ENCODE results near the gene TOLLIP.
A peak's percentile ranks its signal among the peaks of the same experiment; 100 is the strongest.
"Not testable (repeated sequence)": the region's sequence is repeated elsewhere in the genome, so short reads cannot be mapped to it uniquely, and the experiment has no call there.

Gene TOLLIP

DNA sequence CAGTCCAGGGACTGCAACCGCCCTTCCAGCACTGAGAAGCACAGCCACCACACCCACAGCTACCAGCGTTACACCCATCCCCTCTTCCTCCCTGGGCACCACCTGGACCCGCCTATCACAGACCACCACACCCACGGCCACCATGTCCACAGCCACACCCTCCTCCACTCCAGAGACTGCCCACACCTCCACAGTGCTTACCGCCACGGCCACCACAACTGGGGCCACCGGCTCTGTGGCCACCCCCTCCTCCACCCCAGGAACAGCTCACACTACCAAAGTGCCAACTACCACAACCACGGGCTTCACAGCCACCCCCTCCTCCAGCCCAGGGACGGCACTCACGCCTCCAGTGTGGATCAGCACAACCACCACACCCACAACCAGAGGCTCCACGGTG is 66.7 kb downstream of the TOLLIP start:
- not testable (repeated sequence) for DNase-seq

DNA sequence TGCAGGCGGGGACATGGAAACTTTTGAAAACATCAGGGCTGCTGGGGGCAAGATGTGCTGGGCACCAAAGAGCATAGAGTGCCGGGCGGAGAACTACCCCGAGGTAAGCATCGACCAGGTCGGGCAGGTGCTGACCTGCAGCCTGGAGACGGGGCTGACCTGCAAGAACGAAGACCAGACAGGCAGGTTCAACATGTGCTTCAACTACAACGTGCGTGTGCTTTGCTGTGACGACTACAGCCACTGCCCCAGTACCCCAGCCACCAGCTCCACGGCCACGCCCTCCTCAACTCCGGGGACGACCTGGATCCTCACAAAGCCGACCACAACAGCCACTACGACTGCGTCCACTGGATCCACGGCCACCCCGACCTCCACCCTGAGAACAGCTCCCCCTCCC is 67.1 kb downstream of the TOLLIP start:
- DNase-seq, result no peak

DNA sequence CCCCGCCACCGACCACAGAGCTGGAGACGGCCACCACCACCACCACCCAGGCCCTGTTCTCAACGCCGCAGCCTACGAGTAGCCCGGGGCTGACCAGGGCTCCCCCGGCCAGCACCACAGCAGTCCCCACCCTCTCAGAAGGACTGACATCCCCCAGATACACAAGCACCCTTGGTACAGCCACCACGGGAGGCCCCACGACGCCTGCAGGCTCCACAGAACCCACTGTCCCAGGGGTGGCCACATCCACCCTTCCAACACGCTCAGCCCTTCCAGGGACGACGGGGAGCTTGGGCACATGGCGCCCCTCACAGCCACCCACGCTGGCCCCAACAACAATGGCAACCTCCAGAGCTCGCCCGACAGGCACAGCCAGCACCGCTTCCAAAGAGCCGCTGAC is 67.7 kb downstream of the TOLLIP start:
- no peak for DNase-seq

DNA sequence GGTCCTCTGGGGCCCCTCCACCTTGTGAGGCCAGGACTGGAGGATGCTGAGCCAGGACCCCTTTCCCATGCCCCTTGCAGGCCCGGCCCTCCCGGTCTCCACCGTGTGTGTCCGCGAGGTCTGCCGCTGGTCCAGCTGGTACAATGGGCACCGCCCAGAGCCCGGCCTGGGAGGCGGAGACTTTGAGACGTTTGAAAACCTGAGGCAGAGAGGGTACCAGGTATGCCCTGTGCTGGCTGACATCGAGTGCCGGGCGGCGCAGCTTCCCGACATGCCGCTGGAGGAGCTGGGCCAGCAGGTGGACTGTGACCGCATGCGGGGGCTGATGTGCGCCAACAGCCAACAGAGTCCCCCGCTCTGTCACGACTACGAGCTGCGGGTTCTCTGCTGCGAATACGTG is 68.7 kb downstream of the TOLLIP start:
- no peak for DNase-seq

DNA sequence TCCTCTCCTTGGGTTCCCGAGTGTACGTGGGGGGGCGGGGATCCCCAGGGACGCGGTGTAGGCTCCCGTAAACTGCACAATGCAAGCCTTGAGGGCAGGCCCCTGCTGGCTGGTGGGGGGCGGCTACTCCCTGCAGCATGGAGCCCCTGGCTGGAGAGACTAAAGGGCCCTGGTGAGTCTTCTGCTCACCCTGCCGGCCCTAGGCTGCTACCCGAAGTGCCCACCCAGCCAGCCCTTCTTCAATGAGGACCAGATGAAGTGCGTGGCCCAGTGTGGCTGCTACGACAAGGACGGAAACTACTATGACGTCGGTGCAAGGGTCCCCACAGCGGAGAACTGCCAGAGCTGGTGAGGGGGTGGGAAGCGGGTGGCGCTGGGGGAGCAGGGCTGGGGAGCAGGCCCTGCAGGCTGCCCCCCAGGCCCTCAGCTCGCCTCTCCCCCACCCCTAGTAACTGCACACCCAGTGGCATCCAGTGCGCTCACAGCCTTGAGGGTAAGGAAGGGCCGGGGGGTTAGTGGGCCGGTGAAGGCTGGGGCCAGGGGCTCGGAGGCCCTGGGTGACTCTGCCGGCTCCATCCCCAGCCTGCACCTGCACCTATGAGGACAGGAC is 69.7 kb downstream of the TOLLIP start:
- DNase-seq, result no peak

DNA sequence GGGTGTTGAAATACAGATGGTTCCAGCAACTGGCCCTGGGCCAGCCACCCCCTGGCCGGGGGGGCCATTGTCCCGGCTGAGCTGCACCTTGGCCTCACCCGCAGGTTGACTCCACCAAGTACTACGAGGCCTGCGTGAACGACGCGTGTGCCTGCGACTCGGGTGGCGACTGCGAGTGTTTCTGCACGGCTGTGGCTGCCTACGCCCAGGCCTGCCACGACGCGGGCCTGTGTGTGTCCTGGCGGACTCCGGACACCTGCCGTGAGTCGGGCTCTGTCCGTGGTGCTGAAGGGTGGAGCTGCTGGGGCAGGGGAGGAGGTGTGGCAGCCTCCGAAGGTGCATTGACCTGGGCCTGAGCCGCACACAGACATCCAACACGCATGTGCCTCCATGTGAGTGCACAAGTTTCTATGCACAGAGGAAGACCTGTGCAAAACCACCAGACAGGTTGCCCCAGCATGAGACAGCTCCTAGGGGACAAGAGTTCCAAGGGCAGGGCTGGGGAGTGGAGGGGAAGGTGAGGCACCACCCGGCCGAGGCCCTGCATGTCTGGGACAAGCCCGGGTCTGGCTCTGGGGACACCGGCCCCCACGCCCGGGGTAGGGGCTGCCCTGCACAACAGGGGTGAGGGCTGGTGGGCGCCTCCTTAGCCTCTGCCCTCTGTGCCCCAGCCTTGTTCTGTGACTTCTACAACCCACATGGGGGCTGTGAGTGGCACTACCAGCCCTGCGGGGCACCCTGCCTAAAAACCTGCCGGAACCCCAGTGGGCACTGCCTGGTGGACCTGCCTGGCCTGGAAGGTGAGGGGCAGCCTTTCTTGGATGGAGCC is 70.5 kb downstream of the TOLLIP start:
- peak; percentile 51 for DNase-seq

DNA sequence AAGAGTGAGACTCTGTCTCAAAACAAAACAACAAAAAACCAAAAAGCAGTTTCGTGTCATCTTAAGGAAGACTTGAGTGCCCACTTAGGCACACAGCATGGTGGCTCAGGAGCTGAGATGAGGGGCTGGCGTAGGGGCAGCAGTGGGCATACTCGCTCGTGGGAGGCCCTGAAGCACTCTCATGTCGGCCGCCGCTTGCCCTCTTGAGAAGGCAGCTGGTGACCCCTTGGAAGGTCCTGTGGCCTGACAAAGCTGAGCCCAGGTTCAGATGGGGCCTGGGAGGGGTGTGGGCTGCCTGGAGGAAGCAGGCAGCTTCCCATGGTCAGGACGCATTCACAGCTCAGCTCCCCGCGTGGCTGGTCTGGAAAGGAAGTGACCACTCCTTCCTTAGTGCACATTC is 71.6 kb downstream of the TOLLIP start:
- no peak for DNase-seq

DNA sequence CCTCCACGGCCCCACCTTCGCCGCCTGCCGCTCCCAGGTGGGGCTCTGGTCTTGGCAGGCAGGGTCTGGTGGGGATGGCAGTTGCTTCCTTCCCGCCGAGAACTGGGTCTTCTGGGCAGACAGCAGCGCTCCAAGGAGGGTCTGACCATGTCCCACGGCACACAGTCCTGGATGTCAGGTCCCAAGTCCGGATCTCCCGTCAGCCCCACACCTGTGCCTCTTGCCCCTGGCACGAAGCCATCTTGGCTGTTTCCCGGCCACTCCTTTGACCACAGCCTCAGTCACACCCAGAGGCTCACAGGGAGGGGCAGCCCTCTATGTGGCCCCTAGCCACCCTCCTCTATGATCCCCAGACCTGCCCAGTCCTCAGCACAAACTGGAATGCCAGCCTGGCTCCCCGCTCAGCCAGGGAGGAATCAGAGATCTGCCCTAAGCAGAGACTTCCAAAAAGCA is 72.3 kb downstream of the TOLLIP start:
- no peak for DNase-seq

DNA sequence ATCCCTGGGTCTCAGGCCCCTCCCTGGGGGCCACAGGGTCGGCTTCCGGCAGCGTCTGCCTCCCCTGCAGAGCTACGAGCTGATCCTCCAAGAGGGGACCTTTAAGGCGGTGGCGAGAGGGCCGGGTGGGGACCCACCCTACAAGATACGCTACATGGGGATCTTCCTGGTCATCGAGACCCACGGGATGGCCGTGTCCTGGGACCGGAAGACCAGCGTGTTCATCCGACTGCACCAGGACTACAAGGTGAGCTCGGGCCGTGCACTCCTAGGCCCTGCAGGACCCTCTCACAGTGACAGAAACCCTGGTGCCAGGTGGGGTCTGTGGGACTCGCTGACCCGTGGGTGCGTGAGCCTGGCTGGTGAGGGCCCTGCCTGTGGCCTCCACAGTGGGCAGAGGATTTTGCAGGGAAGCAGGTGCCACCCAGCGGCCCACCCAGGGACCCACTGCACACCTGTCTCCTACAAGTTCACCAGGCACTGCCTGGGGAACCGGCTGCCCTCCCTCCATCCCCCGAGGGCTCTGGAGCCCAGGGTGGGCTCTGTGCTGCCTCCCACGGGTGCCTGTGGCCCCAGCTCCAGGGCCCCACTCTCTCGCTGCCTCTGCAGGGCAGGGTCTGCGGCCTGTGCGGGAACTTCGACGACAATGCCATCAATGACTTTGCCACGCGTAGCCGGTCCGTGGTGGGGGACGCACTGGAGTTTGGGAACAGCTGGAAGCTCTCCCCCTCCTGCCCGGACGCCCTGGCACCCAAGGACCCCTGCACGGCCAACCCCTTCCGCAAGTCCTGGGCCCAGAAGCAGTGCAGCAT is 72.9 kb downstream of the TOLLIP start:
- DNase-seq, result no peak

DNA sequence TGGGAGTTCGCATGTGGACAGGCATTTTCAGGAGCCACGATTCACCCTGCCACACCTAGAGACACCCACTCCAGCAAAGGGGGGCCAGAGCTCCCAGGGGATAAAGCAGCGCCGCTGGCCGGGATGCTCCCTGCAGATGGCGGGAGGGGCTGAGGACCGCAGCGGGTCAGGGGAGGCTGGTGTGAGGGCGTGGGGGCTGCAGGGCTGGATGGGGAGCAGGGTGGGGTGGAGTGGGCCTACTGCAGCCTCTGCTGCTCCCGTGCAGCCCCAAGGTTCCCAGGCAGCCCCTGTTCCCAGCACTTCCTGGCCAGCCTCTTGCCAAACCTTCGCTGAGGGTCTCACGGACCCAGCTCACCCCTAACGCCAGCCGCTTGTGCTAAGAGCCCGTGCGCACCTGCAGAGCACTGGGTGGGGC is 73.5 kb downstream of the TOLLIP start:
- no peak for DNase-seq

DNA sequence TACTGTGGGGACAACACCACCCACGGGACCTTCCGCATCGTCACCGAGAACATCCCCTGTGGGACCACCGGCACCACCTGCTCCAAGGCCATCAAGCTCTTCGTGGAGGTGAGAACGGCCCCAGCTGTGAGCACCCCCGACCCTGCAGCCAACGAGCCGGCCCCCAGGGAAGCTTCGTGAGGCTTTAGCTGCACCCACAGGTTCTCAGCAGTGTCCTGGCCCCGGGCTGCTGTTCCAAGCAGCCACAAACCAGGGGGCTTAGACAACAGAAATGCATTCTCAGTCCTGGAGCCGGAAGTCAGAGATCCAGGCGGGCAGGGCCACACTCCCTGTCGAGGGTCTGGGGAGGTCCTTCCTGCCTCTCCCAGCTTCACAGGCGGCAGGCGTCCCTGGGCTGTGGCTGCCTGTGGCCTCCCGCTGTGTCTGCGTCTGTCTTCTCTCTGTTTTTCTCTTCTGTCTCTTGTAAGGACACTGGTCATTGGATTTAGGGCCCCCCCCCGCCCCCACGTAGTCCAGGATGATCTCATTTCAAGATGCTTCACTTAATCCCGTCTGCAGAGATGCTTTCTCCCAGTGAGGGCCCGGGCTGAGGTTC is 74.0 kb downstream of the TOLLIP start:
- peak; percentile 53 for DNase-seq

DNA sequence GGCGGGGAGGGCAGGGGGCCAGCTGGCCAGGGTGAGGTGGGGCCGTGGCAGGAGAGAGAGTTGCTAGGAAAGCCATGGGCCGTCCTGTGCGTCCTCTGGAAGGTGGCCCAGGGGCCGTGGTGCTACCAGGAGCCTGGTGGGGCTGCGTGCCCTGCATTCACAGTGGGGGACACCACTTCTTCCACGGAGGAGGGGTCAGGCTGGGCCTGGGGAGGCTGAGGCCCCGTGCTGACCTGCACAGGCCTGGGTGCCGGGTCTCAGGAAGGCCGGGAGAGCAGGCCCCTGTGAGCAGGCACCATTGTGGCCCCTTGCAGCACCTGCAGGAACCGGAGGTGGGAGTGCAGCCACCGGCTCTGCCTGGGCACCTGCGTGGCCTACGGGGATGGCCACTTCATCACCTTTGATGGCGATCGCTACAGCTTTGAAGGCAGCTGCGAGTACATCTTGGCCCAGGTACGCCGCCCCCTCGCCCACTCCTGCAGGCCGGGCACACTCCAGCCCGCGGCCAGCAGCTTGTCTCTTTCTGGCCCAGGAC is 74.6 kb downstream of the TOLLIP start:
- DNase-seq, result no peak

DNA sequence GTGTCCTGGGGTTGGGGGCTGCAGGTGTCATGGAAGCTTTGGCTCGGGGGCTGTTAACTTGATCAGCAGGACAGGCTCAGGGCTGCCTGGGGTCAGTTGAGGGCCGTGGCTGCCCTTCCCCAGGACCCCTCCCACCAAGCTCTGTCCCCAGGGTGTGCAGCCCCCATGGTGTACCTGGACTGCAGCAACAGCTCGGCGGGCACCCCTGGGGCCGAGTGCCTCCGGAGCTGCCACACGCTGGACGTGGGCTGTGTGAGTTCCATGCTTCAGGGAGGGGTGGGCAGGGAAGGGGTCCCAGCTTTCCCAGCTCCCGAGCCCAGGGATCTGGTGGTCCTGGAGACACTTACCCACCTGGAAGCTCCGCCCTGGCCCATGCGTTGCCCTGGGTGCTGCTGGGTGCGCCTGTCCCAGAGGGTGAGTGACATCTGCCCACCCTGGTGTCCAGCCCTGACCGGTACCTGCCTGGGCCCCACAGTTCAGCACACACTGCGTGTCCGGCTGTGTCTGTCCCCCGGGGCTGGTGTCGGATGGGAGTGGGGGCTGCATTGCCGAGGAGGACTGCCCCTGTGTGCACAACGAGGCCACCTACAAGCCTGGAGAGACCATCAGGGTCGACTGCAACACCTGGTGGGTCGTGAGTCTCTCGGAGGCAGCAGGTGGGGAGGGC is 75.2 kb downstream of the TOLLIP start:
- DNase-seq, result no peak

DNA sequence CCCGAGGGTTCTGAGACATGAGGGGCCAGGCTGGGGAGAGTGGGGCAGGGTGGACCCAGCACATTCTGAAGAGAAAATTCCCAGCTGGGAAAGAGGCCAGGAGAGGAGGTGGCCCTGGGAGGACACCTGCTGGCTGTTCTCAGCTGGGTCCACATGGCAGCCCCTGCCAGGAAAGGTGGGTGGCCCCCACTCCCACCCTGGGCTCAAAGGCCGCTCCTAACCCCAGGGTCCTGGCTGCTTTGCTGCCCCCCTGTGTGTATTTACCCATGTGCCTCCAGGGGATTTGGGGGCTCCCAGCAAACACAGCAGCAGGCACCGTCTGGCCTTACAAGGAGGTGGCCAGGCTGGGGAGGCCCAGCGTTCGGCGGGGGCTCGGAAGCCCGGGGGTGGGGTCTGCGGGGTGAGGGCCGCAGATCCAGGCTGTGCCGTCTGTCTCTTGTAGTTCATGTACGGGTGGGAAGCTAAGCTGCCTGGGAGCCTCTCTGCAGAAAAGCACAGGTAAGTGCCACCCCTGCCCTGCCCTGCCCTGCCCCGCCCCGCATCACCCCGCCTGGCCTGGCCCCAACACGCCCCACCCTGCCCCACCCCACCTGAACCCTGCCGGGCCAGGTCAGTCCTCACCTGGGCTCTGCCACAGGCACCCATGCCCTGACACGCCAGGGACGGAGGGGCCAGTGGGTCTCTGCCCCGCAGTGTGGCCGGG is 75.9 kb downstream of the TOLLIP start:
- no peak for DNase-seq

DNA sequence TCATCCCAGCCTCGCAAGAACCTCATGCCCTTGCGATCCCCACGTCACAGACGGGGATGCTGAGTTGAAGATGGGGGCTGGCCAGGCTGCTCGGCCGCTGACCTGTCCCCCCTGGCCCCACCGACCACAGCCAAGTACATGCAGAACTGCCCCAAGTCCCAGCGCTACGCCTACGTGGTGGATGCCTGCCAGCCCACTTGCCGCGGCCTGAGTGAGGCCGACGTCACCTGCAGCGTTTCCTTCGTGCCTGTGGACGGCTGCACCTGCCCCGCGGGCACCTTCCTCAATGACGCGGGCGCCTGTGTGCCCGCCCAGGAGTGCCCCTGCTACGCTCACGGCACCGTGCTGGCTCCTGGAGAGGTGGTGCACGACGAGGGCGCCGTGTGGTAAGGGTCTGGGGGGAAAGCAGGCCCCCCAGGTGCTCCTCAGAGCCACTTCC is 76.5 kb downstream of the TOLLIP start:
- no peak for DNase-seq

DNA sequence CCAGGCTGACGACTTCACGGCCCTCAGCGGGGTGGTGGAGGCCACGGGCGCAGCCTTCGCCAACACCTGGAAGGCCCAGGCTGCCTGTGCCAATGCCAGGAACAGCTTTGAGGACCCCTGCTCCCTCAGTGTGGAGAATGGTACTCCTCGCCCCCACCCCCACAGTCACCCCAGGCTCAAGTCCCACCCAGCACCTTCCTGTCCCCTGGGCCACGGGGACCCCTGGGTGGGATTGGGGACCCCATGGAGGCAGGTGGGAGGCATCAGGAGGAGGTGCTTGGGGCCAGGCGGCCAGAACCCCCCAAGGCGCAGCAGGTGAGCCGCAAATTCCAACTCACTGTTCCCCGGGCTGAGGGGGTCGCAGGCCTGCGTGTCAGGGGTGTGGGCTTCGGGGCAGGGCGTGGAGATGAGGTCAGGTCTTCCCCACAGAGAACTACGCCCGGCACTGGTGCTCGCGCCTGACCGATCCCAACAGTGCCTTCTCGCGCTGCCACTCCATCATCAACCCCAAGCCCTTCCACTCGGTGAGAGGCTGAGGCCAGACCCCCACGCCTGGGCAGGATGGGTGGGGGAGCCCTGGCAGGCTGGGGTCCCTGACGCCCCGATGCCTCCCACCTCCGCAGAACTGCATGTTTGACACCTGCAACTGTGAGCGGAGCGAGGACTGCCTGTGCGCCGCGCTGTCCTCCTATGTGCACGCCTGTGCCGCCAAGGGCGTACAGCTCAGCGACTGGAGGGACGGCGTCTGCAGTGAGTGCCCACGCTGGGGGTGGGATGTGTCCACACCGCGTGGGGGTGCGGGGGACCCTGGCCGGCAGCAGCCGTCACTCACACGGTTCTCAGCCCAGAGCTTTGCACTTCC is 77.2 kb downstream of the TOLLIP start:
- DNase-seq, result no peak

DNA sequence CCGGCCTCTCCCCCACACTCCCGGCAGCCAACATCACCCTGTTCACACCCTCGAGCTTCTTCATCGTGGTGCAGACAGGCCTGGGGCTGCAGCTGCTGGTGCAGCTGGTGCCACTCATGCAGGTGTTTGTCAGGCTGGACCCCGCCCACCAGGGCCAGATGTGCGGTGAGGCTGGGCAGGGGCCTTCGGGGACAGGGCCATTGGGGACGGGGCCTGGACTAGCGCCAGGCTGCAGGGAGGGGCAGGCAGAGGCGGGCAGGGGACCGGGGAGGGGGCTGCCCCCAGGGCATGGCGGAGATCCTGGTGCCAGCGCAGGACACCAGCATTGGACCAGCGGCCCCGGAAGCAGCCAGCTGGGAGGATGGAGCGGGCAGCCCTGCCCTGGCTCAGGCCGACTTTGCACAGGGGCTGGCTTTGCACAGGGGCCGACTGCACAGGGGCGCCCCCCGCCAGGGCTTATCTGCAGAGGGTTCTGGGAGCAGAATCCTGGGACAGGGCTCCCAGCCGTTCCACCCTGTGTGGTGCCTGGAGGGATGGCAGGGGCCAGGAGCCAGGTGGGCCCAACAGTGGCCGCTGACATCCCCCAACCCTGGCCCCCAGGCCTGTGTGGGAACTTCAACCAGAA is 77.9 kb downstream of the TOLLIP start:
- no peak for DNase-seq

DNA sequence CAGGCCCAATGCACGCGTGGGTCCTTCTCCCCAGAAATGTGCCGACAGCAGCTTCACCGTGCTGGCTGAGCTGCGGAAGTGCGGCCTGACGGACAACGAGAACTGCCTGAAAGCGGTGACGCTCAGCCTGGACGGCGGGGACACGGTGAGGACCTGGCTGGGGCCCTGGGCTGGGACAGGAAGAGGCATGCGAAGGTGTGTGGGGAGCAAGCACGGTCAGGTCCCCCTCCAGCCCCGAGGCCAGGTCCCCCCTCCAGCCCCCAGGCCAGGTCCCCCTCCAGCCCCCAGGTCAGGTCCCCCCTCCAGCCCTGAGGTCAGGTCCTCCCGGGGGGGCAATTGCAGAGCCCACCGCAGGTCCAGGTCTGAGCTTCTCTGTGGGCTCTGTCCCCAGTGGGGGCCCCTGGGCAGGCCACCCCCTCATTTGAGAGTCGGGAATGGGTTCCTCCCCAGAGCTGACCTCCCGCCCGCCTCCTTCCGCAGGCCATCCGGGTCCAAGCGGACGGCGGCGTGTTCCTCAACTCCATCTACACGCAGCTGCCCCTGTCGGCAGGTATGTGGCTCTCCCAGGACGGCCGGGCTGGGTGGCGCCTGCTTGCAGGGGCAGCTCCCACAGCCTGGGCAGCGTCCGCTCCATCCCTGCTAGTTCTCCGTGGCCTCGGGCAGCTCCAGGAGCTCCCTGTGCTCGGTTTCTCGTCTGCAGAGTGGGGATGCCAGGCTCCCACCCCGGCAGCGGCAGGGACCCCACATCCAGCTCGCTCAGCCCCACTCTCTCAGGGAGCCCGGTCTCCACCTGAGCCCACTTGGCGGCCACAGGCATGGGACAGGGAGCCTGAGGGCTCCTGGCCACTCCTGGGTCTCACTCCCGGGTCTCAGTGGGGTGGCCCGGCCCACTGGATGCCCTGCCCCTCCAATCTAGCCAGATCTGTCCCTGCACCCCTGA is 78.7 kb downstream of the TOLLIP start:
- DNase-seq, result no peak

DNA sequence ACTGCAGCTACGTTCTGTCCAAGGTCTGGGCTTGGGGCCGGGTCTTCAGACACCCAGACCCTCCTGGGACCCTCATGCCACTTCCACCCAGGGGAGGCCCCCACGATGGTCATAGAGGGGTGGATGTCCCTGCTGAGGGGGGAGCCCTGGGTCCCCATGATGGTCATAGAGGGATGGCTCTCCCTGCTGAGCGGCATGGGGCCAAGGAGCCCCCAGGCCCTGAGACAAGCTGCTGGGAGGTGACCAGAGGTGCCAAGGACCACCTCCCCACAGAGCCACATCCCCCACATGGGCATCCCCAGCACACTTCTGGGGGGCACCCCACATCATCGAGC is 79.3 kb downstream of the TOLLIP start:
- no peak for DNase-seq
